T-helper 17 cell (primary cell): Measurements from ENCODE around the gene AFF3. TPM values are rescaled to one million over a fixed set of nuclear protein-coding genes. Genes with fewer than 3 reads are reported as not detected.

Source experiments
- ATAC-seq: fragments of 150-1000 bp; cut with Tn5 transposase; 2 replicates; pipeline ENCODE4 v1.10.0; 2021; ENCODE audit warnings: mild to moderate bottlenecking, moderate library complexity
- DNase-seq, 3 donors: peaks; one replicate each; pipeline versions ENCODE4 v3.0.0 to v3.0.0-alpha.2; 2020 to 2021
- H3K9me3 ChIP-seq: one replicate; pipeline ENCODE4 v1.7.0; 2013; ENCODE audit warnings: low read length, mild to moderate bottlenecking; ENCODE audit not compliant: control insufficient read depth, poor library complexity, severe bottlenecking
- H3K27ac Mint-ChIP-seq: one replicate; pipeline ENCODE4 v1.8.0; 2022; ENCODE audit warnings: mild to moderate bottlenecking, moderate library complexity, mixed read lengths
- H3K27me3 Mint-ChIP-seq: one replicate; pipeline ENCODE4 v1.8.0; 2022; ENCODE audit warnings: mixed read lengths
- H3K36me3 Mint-ChIP-seq: one replicate; pipeline ENCODE4 v1.8.0; 2022; ENCODE audit warnings: low read depth, mixed read lengths
- H3K4me1 Mint-ChIP-seq: one replicate; pipeline ENCODE4 v1.8.0; 2022; ENCODE audit warnings: mild to moderate bottlenecking, mixed read lengths
- H3K4me3 Mint-ChIP-seq: one replicate; pipeline ENCODE4 v1.8.0; 2022; ENCODE audit warnings: mild to moderate bottlenecking, moderate library complexity, mixed read lengths
- total RNA-seq, 4 donors: library from RNA in 2 of 4; stranded (reverse) in 2 of 4; gene quantifications; one replicate each; pipeline ENCODE4 v1.2.3 and lab custom pipeline; 2022 to 2026

The AFF3 gene
- total RNA-seq, 2 donors from 2014 or later = 6.5 to 14.4 TPM

- Mint-ChIP-seq H3K4me1 (no peaks in the 10 kb centered on the region), H3K36me3 (no peaks in the 10 kb centered on the region), H3K4me3 (no peak overlapping the region), H3K27ac (no peak overlapping the region), H3K27me3 (peaks cover 9% of the 10 kb centered on the region)
- ATAC-seq (no peak), DNase-seq (no peak)
- H3K9me3 ChIP-seq = no peaks in the 10 kb centered on the region
Observed at GRCh38 chr2:100053087-100053885, 89.1 kb downstream of the AFF3 start.

GRCh38 chr2:100052650-100053049 lies 89.7 kb downstream of the AFF3 start:
- no peaks in the 10 kb centered on the region for H3K36me3 Mint-ChIP-seq
- no peaks in the 10 kb centered on the region for H3K9me3 ChIP-seq
- DNase-seq = no peak
- no peak overlapping the region for H3K4me3 Mint-ChIP-seq
- H3K27ac Mint-ChIP-seq = no peak overlapping the region
- peaks cover 9% of the 10 kb centered on the region for H3K27me3 Mint-ChIP-seq
- H3K4me1 Mint-ChIP-seq = no peaks in the 10 kb centered on the region
- no peak for ATAC-seq

- DNase-seq = no peak
- Mint-ChIP-seq H3K4me1 (no peaks in the 10 kb centered on the region), H3K27me3 (peaks cover 9% of the 10 kb centered on the region), H3K27ac (no peak overlapping the region), H3K36me3 (no peaks in the 10 kb centered on the region), H3K4me3 (no peak overlapping the region)
- H3K9me3 ChIP-seq = no peaks in the 10 kb centered on the region
- no peak for ATAC-seq
Observed at GRCh38 chr2:100051253-100051652, 91.1 kb downstream of the AFF3 start.

- no peak for ATAC-seq
- no peaks in the 10 kb centered on the region for H3K9me3 ChIP-seq
- Mint-ChIP-seq H3K4me3 (no peak overlapping the region), H3K4me1 (no peaks in the 10 kb centered on the region), H3K27me3 (peaks cover 9% of the 10 kb centered on the region), H3K27ac (no peak overlapping the region), H3K36me3 (no peaks in the 10 kb centered on the region)
- DNase-seq = no peak
Observed at GRCh38 chr2:100050685-100051084, 91.7 kb downstream of the AFF3 start.

GRCh38 chr2:100046961-100047947 lies 95.1 kb downstream of the AFF3 start:
- H3K9me3 ChIP-seq = no peaks in the 10 kb centered on the region
- Mint-ChIP-seq H3K4me1 (no peaks in the 10 kb centered on the region), H3K4me3 (no peak overlapping the region), H3K27me3 (peaks cover 5% of the 10 kb centered on the region), H3K36me3 (no peaks in the 10 kb centered on the region), H3K27ac (no peak overlapping the region)
- no peak for ATAC-seq
- DNase-seq = no peak

GRCh38 chr2:100045000-100045399 lies 97.4 kb downstream of the AFF3 start:
- H3K27ac Mint-ChIP-seq = no peak overlapping the region
- no peaks in the 10 kb centered on the region for H3K4me1 Mint-ChIP-seq
- H3K4me3 Mint-ChIP-seq = no peak overlapping the region
- no peak for DNase-seq
- no peaks in the 10 kb centered on the region for H3K36me3 Mint-ChIP-seq
- no peaks in the 10 kb centered on the region for H3K9me3 ChIP-seq
- H3K27me3 Mint-ChIP-seq = no peaks in the 10 kb centered on the region
- ATAC-seq = no peak

GRCh38 chr2:100043891-100044255 lies 98.5 kb downstream of the AFF3 start:
- H3K36me3 Mint-ChIP-seq = no peaks in the 10 kb centered on the region
- H3K9me3 ChIP-seq = no peaks in the 10 kb centered on the region
- no peak overlapping the region for H3K27ac Mint-ChIP-seq
- no peaks in the 10 kb centered on the region for H3K4me1 Mint-ChIP-seq
- DNase-seq = no peak
- no peak for ATAC-seq
- no peak overlapping the region for H3K4me3 Mint-ChIP-seq
- no peaks in the 10 kb centered on the region for H3K27me3 Mint-ChIP-seq

GRCh38 chr2:100043081-100043890 lies 99.1 kb downstream of the AFF3 start:
- H3K9me3 ChIP-seq = no peaks in the 10 kb centered on the region
- Mint-ChIP-seq H3K36me3 (no peaks in the 10 kb centered on the region), H3K4me1 (no peaks in the 10 kb centered on the region), H3K27me3 (no peaks in the 10 kb centered on the region), H3K4me3 (no peak overlapping the region), H3K27ac (no peak overlapping the region)
- DNase-seq (no peak), ATAC-seq (no peak)

- Mint-ChIP-seq H3K4me3 (no peak overlapping the region), H3K36me3 (no peaks in the 10 kb centered on the region), H3K27ac (peak overlapping the region; percentile 59), H3K4me1 (no peaks in the 10 kb centered on the region), H3K27me3 (no peaks in the 10 kb centered on the region)
- no peak for DNase-seq
- no peaks in the 10 kb centered on the region for H3K9me3 ChIP-seq
- ATAC-seq = no peak
Observed at GRCh38 chr2:100042562-100042961, 99.8 kb downstream of the AFF3 start.

- ATAC-seq = no peak
- no peak for DNase-seq
- no peaks in the 10 kb centered on the region for H3K9me3 ChIP-seq
- Mint-ChIP-seq H3K27me3 (no peaks in the 10 kb centered on the region), H3K4me1 (no peaks in the 10 kb centered on the region), H3K4me3 (no peak overlapping the region), H3K27ac (peak overlapping the region; percentile 59), H3K36me3 (no peaks in the 10 kb centered on the region)
Observed at GRCh38 chr2:100041946-100042345, 100.4 kb downstream of the AFF3 start.

GRCh38 chr2:100041385-100041784 lies 101.0 kb downstream of the AFF3 start:
- H3K27ac Mint-ChIP-seq = no peak overlapping the region

GRCh38 chr2:100040906-100041305 lies 101.5 kb downstream of the AFF3 start:
- DNase-seq (no peak), ATAC-seq (no peak)
- Mint-ChIP-seq H3K27me3 (no peaks in the 10 kb centered on the region), H3K4me3 (no peak overlapping the region), H3K36me3 (no peaks in the 10 kb centered on the region), H3K27ac (no peak overlapping the region), H3K4me1 (no peaks in the 10 kb centered on the region)
- no peaks in the 10 kb centered on the region for H3K9me3 ChIP-seq

More at GRCh38 chr2:100041385-100041784, 101.0 kb downstream of the AFF3 start:
- Mint-ChIP-seq H3K27me3 (no peaks in the 10 kb centered on the region), H3K4me1 (no peaks in the 10 kb centered on the region), H3K36me3 (no peaks in the 10 kb centered on the region), H3K4me3 (no peak overlapping the region)
- H3K9me3 ChIP-seq = no peaks in the 10 kb centered on the region
- DNase-seq (no peak), ATAC-seq (no peak)
